Thoracic aorta (tissue), 2 donors: Measurements from ENCODE around the gene FAM53A. TPM values are rescaled to one million over a fixed set of nuclear protein-coding genes. Genes with fewer than 3 reads are reported as not detected.

Experiments used
- ATAC-seq: fragments of 150-250 bp; one replicate; pipeline ENCODE4 v1.8.0; 2017; ENCODE audit warnings: low read depth; ENCODE audit not compliant: insufficient number of reproducible peaks, low FRiP score
- DNase-seq: peaks from one replicate; pipeline ENCODE4 v3.0.0-alpha.2; 2020; ENCODE audit warnings: low spot score
- H3K27ac ChIP-seq, 2 donors: fragments of 200-600 bp; sonication (generic); 1 replicate in 1 of 2; 2 replicates in 1 of 2; pipeline ENCODE4 v1.5.1; 2016; ENCODE audit warnings: mild to moderate bottlenecking in 2 of 2, moderate library complexity in 2 of 2
- H3K27me3 ChIP-seq: fragments of 200-600 bp; sonication (generic); replicated peaks from 2 replicates; pipeline ENCODE4 v1.6.0; 2016; ENCODE audit warnings: mild to moderate bottlenecking; ENCODE audit not compliant: insufficient read depth
- H3K36me3 ChIP-seq: fragments of 200-600 bp; sonication (generic); one replicate; pipeline ENCODE4 v1.5.1; 2016
- H3K4me1 ChIP-seq, 2 donors: fragments of 200-600 bp; sonication (generic); 1 replicate in 1 of 2; 2 replicates in 1 of 2; pipeline versions ENCODE4 v1.5.1 to v1.6.0; 2016; ENCODE audit warnings: low read depth in 2 of 2, mild to moderate bottlenecking in 1 of 2; ENCODE audit not compliant: control insufficient read depth in 1 of 2
- H3K4me3 ChIP-seq: fragments of 200-600 bp; sonication (generic); 2 replicates; pipeline ENCODE4 v1.5.1; 2016; ENCODE audit warnings: mild to moderate bottlenecking
- H3K9me3 ChIP-seq: fragments of 200-600 bp; sonication (generic); 2 replicates; pipeline ENCODE4 v1.5.1; 2016
- total RNA-seq, 2 donors: library from RNA; depleted of rRNA; stranded (reverse); fragments of >200 nt; gene quantifications; one replicate each; pipeline versions ENCODE4 v1.1.0 to v1.2.3, GENCODE V29; 2016
- TF ChIP-seq, protein P1 (sequence below): fragments of 200-600 bp; sonication (generic); IDR thresholded peaks from one replicate; pipeline ENCODE4 v1.5.1; 2019; ENCODE audit warnings: antibody characterized with exemption

Gene FAM53A, protein sequence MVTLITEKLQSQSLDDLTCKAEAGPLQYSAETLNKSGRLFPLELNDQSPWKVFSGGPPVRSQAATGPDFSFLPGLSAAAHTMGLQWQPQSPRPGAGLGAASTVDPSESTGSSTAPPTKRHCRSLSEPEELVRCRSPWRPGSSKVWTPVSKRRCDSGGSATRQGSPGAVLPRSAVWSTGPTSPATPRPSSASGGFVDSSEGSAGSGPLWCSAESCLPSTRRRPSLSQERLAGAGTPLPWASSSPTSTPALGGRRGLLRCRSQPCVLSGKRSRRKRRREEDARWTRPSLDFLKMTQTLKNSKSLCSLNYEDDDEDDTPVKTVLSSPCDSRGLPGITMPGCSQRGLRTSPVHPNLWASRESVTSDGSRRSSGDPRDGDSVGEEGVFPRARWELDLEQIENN
- total RNA-seq: 10 to 100 TPM in 1 of 2 donors, 1 to 10 TPM in 1; 5.1 to 10.9 TPM

DNA sequence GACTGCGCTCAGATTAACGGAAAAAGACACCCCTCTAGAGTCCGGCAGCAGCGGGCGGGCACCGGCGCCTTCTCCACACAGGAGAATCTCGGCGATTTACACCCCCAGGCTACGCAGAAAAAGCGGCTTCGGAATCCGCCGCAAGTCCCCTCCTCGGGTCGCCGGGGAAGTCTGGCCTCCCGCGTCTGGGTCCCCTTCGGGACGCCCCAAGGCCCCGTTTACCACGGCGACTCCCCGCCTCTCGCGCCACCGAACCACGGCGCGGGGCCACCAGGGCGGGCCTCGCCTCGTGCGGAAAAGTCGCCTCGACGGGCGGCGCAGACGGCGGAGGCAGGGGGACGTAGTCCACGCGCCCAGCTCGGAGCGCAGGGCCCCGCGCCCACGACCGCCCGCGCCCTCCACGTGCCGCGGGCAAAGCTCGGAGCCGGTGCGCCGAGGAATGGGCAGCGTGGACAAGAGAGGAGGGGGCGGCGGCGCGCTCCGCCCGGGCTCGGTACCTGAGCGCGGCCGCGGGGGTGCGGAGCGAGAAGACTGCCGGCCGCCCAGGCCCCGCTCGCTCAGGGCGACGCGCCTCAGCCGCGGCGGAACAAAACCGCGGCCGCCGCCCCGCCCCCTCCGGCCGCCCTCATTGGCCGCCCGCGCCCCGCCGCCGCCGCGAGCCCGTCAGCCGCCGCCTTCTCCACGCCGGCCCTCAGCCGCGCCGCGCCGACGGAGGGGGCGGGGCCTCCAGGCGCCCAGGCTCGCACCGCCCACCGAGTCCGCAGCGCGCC lies at the start of gene FAM53A:
FAM53A (minus strand) TSS at position 578 of the 770 bp plus-strand sequence. CDS start 15,572 bp downstream, outside the sequence.
- TF ChIP-seq, protein P1, sequence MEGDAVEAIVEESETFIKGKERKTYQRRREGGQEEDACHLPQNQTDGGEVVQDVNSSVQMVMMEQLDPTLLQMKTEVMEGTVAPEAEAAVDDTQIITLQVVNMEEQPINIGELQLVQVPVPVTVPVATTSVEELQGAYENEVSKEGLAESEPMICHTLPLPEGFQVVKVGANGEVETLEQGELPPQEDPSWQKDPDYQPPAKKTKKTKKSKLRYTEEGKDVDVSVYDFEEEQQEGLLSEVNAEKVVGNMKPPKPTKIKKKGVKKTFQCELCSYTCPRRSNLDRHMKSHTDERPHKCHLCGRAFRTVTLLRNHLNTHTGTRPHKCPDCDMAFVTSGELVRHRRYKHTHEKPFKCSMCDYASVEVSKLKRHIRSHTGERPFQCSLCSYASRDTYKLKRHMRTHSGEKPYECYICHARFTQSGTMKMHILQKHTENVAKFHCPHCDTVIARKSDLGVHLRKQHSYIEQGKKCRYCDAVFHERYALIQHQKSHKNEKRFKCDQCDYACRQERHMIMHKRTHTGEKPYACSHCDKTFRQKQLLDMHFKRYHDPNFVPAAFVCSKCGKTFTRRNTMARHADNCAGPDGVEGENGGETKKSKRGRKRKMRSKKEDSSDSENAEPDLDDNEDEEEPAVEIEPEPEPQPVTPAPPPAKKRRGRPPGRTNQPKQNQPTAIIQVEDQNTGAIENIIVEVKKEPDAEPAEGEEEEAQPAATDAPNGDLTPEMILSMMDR: no peak
- peak; percentile 82 for ATAC-seq
- no peaks in the 10 kb centered on the region for H3K36me3 ChIP-seq
- no peaks in the 10 kb centered on the region for H3K9me3 ChIP-seq
- peak within 1 kb of the TSS; percentile 85 for H3K4me3 ChIP-seq
- peak within 1 kb of the TSS; percentile 67 to 71 for H3K27ac ChIP-seq
- H3K4me1 ChIP-seq: peaks cover 0 to 14% of the 10 kb centered on the region in 2 donors
- no peaks in the 10 kb centered on the region for H3K27me3 ChIP-seq
- peak; percentile 40 for DNase-seq

DNA sequence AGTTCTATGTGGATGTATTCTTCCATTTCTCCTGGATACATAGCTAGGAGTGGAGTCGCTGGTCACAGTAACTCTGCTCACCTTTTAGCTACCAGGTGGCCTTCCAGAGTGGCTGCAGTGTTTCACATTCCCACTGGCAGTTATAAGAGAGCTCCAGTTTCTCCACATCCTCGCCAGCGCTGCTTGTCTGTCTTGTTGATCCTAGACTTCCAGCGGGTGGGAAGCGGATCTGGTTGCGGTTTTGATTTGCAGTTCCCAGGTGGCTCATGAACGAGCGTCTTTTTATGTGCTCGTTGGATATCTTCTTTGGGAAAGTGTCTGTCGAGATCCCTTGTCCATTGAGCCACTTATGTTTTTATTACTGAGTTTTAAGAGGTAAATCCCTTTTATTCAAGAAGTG lies 48.8 kb upstream of the FAM53A start:
- H3K9me3 ChIP-seq: peaks cover 2% of the 10 kb centered on the region
- H3K4me3 ChIP-seq: no peak overlapping the region
- H3K36me3 ChIP-seq: peaks cover 7% of the 10 kb centered on the region
- no peak overlapping the region for H3K27ac ChIP-seq
- H3K27me3 ChIP-seq: no peaks in the 10 kb centered on the region
- TF ChIP-seq, protein P1: no peak
- no peaks in the 10 kb centered on the region for H3K4me1 ChIP-seq
- ATAC-seq (no peak), DNase-seq (no peak)

DNA sequence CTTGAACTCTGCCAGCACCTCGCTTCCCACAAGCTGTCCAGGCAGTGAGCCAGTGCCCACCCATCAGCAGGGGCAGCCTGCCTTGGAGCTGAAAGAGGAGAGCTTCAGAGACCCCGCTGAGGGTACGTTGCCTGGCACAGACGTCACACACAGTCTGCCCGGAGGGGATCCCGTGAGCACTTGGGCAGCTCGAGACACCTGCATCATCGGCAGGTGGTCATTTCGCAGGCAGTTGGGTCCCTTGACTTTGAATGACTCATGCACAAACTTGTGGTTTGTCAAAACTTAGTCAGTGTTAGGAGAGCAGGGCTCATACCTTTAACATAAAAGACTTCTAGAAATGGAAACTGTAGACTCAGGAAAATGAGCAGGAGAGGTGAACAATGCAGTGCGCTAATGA lies 47.1 kb upstream of the FAM53A start:
- Histone ChIP-seq H3K4me3 (no peak overlapping the region), H3K9me3 (no peaks in the 10 kb centered on the region), H3K36me3 (no peaks in the 10 kb centered on the region), H3K27me3 (no peaks in the 10 kb centered on the region), H3K4me1 (no peaks in the 10 kb centered on the region), H3K27ac (no peak overlapping the region)
- TF ChIP-seq, protein P1: no peak
- ATAC-seq (no peak), DNase-seq (no peak)

DNA sequence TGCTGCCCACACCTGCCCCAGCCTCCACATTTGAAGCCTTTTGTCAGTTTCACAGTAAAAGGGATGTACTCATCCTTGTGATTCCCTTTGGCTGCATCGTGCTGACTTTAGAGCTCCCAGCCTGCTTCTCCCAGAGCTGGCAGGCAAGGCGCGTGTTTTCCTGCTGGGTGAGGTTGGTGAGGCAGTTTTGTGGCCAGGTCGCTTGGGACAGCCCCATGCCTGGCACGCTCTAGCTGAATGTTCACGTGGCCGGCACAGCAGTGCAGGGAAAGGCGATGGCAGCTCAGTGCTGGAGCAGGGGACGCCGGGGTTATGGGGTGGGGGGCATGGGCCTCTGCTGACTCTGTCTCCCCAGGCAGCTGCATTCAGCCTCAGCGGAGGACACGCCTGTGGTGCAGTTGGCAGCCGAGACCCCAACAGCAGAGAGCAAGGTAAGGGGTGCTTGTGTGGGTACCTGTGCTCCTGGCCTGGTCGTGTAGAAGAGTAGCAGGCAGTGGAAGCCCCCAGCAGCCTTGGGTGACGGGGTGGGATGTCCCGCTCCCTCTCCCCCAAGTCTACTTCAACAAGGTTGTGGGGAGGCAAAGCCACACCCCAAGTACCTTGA lies 46.5 kb upstream of the FAM53A start:
- Histone ChIP-seq H3K27ac (no peak overlapping the region), H3K27me3 (no peaks in the 10 kb centered on the region), H3K9me3 (no peaks in the 10 kb centered on the region), H3K36me3 (no peaks in the 10 kb centered on the region), H3K4me3 (no peak overlapping the region), H3K4me1 (no peaks in the 10 kb centered on the region)
- no peak for DNase-seq
- TF ChIP-seq, protein P1: no peak
- ATAC-seq: no peak
